H1 (cell line): ENCODE data around the gene TRIM47. TPM values are rescaled to one million over a fixed set of nuclear protein-coding genes. Genes with fewer than 3 reads are reported as not detected.

Experiments
- CTCF ChIA-PET: fragments of 300-600 bp; sonication (Branson Sonifier 250); formaldehyde crosslinking; loops from one replicate; lab custom pipeline; 2021; ENCODE audit not compliant: partially characterized antibody; lab: Charles Lee
- POLR2A ChIA-PET: fragments of 300-600 bp; sonication (Branson Sonifier 250); formaldehyde crosslinking; loops from one replicate; lab custom pipeline; 2021; ENCODE audit warnings: inconsistent platforms; ENCODE audit not compliant: partially characterized antibody; lab: Charles Lee
- DNase-seq, 2 experiments: peaks; one replicate each; pipeline versions ENCODE4 v3.0.0 to v3.0.0-alpha.2; 2010 to 2022; ENCODE audit warnings: low spot score in 2 of 2, low read depth in 1 of 2, mixed read lengths in 1 of 2
- FAIRE-seq: peaks from 2 replicates; lab custom pipeline; 2011; peaks lifted over from hg19 to GRCh38; lab: Jason Lieb, UNC
- H2AFZ ChIP-seq: 2 replicates; pipeline ENCODE4 v1.8.1; 2012; ENCODE audit warnings: low read length, inconsistent platforms
- H2AK5ac ChIP-seq: 2 replicates; pipeline ENCODE4 v1.6.1; 2013; ENCODE audit warnings: low read depth, low read length
- H2BK120ac ChIP-seq: replicated peaks from 2 replicates; pipeline ENCODE3; 2013; ENCODE audit warnings: low read depth, low read length, inconsistent platforms
- H2BK12ac ChIP-seq: 2 replicates; pipeline ENCODE4 v1.6.1; 2013; ENCODE audit warnings: low read depth, low read length
- H2BK15ac ChIP-seq: 2 replicates; pipeline ENCODE4 v1.6.1; 2013; ENCODE audit warnings: low read length
- H2BK20ac ChIP-seq: 2 replicates; pipeline ENCODE4 v1.6.1; 2013; ENCODE audit warnings: low read length
- H2BK5ac ChIP-seq: 2 replicates; pipeline ENCODE4 v1.6.1; 2013; ENCODE audit warnings: low read depth, low read length
- H3K14ac ChIP-seq: 2 replicates; pipeline ENCODE4 v1.6.1; 2013; ENCODE audit warnings: inconsistent platforms; ENCODE audit not compliant: insufficient read length
- H3K18ac ChIP-seq: 2 replicates; pipeline ENCODE4 v1.6.1; 2013; ENCODE audit warnings: low read length; ENCODE audit errors: extremely low read depth
- H3K23ac ChIP-seq: 2 replicates; pipeline ENCODE4 v1.6.1; 2013; ENCODE audit warnings: inconsistent platforms; ENCODE audit not compliant: insufficient read length
- H3K23me2 ChIP-seq: 2 replicates; pipeline ENCODE4 v1.6.1; 2013; ENCODE audit warnings: low read depth, low read length
- H3K27ac ChIP-seq: 2 replicates; pipeline ENCODE4 v1.6.1; 2011; ENCODE audit warnings: low read depth, low read length, inconsistent platforms
- H3K27me3 ChIP-seq, 4 experiments: replicated peaks in 1 of 4; 1 replicate in 1 of 4; 2 replicates in 3 of 4; pipeline versions ENCODE4 v1.6.1 to v1.8.1; 2011 to 2013; ENCODE audit warnings: low read length in 3 of 4, mild to moderate bottlenecking in 3 of 4, inconsistent platforms in 2 of 4, mixed read lengths in 2 of 4, moderate library complexity in 1 of 4; ENCODE audit not compliant: control insufficient read depth in 3 of 4, insufficient read depth in 3 of 4; ENCODE audit errors: extremely low read depth in 1 of 4
- H3K36me3 ChIP-seq, 4 experiments: 2 replicates each; pipeline versions ENCODE4 v1.6.1 to v1.8.1; 2011 to 2013; ENCODE audit warnings: mild to moderate bottlenecking in 4 of 4, low read length in 3 of 4, moderate library complexity in 2 of 4, control low read depth in 1 of 4, inconsistent platforms in 1 of 4; ENCODE audit not compliant: insufficient read depth in 4 of 4, control insufficient read depth in 2 of 4
- H3K4ac ChIP-seq: replicated peaks from 2 replicates; pipeline ENCODE3; 2013; ENCODE audit warnings: low read length, low read depth, mixed read lengths, inconsistent platforms; ENCODE audit not compliant: insufficient read length
- H3K4me1 ChIP-seq, 4 experiments: replicated peaks in 1 of 4; 1 replicate in 1 of 4; 2 replicates in 3 of 4; pipeline versions ENCODE4 v1.6.1 to v1.8.1; 2011 to 2013; ENCODE audit warnings: low read length in 3 of 4, inconsistent platforms in 2 of 4, mixed read lengths in 1 of 4; ENCODE audit not compliant: insufficient read depth in 4 of 4, control insufficient read depth in 3 of 4
- H3K4me2 ChIP-seq, 2 experiments: 2 replicates each; pipeline versions ENCODE4 v1.6.1 to v1.8.1; 2011 to 2013; ENCODE audit warnings: low read depth in 2 of 2, low read length in 2 of 2, control low read depth in 1 of 2, inconsistent platforms in 1 of 2, mild to moderate bottlenecking in 1 of 2; ENCODE audit not compliant: insufficient read depth in 1 of 2
- H3K4me3 ChIP-seq, 4 experiments: fragments of 200-600, 300-600 bp in 1 of 4; sonication (generic), shearing (Covaris generic), sonication (Bioruptor Twin) in 1 of 4; 2 replicates each; pipeline versions ENCODE4 v1.5.1 to v1.8.1; 2011 to 2016; ENCODE audit warnings: low read length in 4 of 4, low read depth in 3 of 4, control low read depth in 2 of 4, inconsistent platforms in 2 of 4, mild to moderate bottlenecking in 2 of 4, mixed read lengths in 1 of 4, moderate library complexity in 1 of 4; ENCODE audit not compliant: insufficient read depth in 2 of 4; ENCODE audit errors: extremely low read depth in 1 of 4
- H3K56ac ChIP-seq: replicated peaks from 2 replicates; pipeline ENCODE3; 2013; ENCODE audit warnings: low read depth, mild to moderate bottlenecking, mixed read lengths, low read length, inconsistent platforms; ENCODE audit not compliant: insufficient read length
- H3K79me1 ChIP-seq: 2 replicates; pipeline ENCODE4 v1.6.1; 2013; ENCODE audit warnings: low read depth, low read length, control low read depth
- H3K79me2 ChIP-seq, 2 experiments: 2 replicates each; pipeline versions ENCODE4 v1.6.1 to v1.8.1; 2012 to 2013; ENCODE audit warnings: low read length in 2 of 2, mild to moderate bottlenecking in 2 of 2, inconsistent platforms in 1 of 2; ENCODE audit not compliant: insufficient read depth in 2 of 2, control insufficient read depth in 1 of 2
- H3K9ac ChIP-seq, 4 experiments: replicated peaks in 1 of 4; 1 replicate in 1 of 4; 2 replicates in 3 of 4; pipeline versions ENCODE4 v1.6.1 to v1.8.1; 2011 to 2013; ENCODE audit warnings: low read depth in 3 of 4, low read length in 3 of 4, control low read depth in 2 of 4, mild to moderate bottlenecking in 2 of 4, moderate library complexity in 2 of 4, inconsistent platforms in 1 of 4; ENCODE audit errors: extremely low read depth in 1 of 4
- H3K9me3 ChIP-seq, 2 experiments: 2 replicates each; pipeline versions ENCODE4 v1.6.1 to v1.8.1; 2012 to 2013; ENCODE audit warnings: mild to moderate bottlenecking in 2 of 2, moderate library complexity in 2 of 2, control low read depth in 1 of 2, inconsistent platforms in 1 of 2, low read depth in 1 of 2, low read length in 1 of 2, mixed read lengths in 1 of 2; ENCODE audit not compliant: insufficient read depth in 2 of 2
- H4K20me1 ChIP-seq, 2 experiments: replicated peaks in 1 of 2; 2 replicates each; pipeline versions ENCODE3 to v1.8.1; 2011 to 2013; ENCODE audit warnings: inconsistent platforms in 2 of 2, low read length in 2 of 2, mild to moderate bottlenecking in 1 of 2; ENCODE audit not compliant: insufficient read depth in 2 of 2, control insufficient read depth in 1 of 2
- H4K5ac ChIP-seq: 2 replicates; pipeline ENCODE4 v1.6.1; 2013; ENCODE audit warnings: low read length, low read depth, mixed read lengths, inconsistent platforms; ENCODE audit not compliant: insufficient read length
- H4K8ac ChIP-seq: 2 replicates; pipeline ENCODE4 v1.8.0; 2013; ENCODE audit warnings: mild to moderate bottlenecking, moderate library complexity, low read length, inconsistent platforms; ENCODE audit not compliant: insufficient read depth; ENCODE audit errors: extremely low read depth
- H4K91ac ChIP-seq: replicated peaks from 2 replicates; pipeline ENCODE3; 2013; ENCODE audit warnings: low read length, mixed read lengths, inconsistent platforms; ENCODE audit not compliant: insufficient read length
- BRCA1 ChIP-seq: IDR thresholded peaks from 2 replicates; pipeline ENCODE4 v1.6.1; 2012; ENCODE audit warnings: low read depth, low read length, improper control_type of control experiment
- CBX8 ChIP-seq: fragments of 300-800, 300-1000 bp; sonication (generic); IDR thresholded peaks from 2 replicates; pipeline ENCODE4 v1.7.1; 2016; ENCODE audit warnings: low read depth, low read length, borderline replicate concordance
- CHD2 ChIP-seq: IDR thresholded peaks from 2 replicates; pipeline ENCODE4 v1.6.1; 2012; ENCODE audit warnings: low read length, improper control_type of control experiment
- KDM1A ChIP-seq: fragments of 200-600, 300-600 bp; sonication (generic); IDR thresholded peaks from 2 replicates; pipeline ENCODE4 v1.7.1; 2016; ENCODE audit warnings: mild to moderate bottlenecking, low read length, borderline replicate concordance
- MAFK ChIP-seq: IDR thresholded peaks from 2 replicates; pipeline ENCODE4 v1.6.1; 2012; ENCODE audit warnings: low read depth, mild to moderate bottlenecking, improper control_type of control experiment, low read length
- SP2 ChIP-seq: IDR thresholded peaks from 2 replicates; pipeline ENCODE4 v1.6.1; 2012; ENCODE audit warnings: mild to moderate bottlenecking, low read length, inconsistent platforms
- SP4 ChIP-seq: IDR thresholded peaks from 2 replicates; pipeline ENCODE4 v1.6.1; 2012; ENCODE audit warnings: low read length, inconsistent platforms
- WGBS, 2 experiments: shearing (Covaris generic) in 1 of 2; methylation state at CpG; one replicate each; pipeline versions ENCODE4 v1.1.6 to v1.1.7; 2013 to 2015; ENCODE audit warnings: low lambda C conversion rate in 2 of 2, mixed read lengths in 2 of 2, inconsistent platforms in 1 of 2, low coverage in 1 of 2, missing lambda C conversion rate in 1 of 2; ENCODE audit not compliant: insufficient replicate concordance in 2 of 2, insufficient coverage in 1 of 2, insufficient read length in 1 of 2; ENCODE audit errors: extremely low coverage in 1 of 2, missing lambda C conversion rate in 1 of 2; 5-methylcytosine and 5-hydroxymethylcytosine counted together
- polyA plus RNA-seq, 7 experiments: library from polyadenylated mRNA; depleted of rRNA in 3 of 7; stranded (reverse) in 5 of 7; unstranded in 2 of 7; fragments of >200 nt in 5 of 7; fragments of 200-250 nt in 2 of 7; gene quantifications; 1 replicate in 5 of 7; 2 replicates in 1 of 7; 4 replicates in 1 of 7; pipeline versions ENCODE4 v1.2.1 to v1.2.3, GENCODE V29; 2011 to 2013; ENCODE audit warnings: missing spikeins in 2 of 7, mixed read lengths in 2 of 7
- total RNA-seq: library from RNA; stranded (reverse); fragmentation: NEBNext Ultra II Directional; extraction: Animal tissue kit (Norgen Biotek cat#: 25700); gene quantifications from 2 replicates; pipeline ENCODE4 v1.2.1, GENCODE V29; 2021
- TF ChIP-seq, protein P1 (sequence below): IDR thresholded peaks from 2 replicates; pipeline ENCODE4 v1.6.1; 2012; ENCODE audit warnings: inconsistent platforms

Gene TRIM47
- total and polyA plus RNA-seq, 2 of the 8 experiments (the other 6 are each of a cell fraction or from before 2014, with no cell fraction given): 6.3 to 6.4 TPM

DNA sequence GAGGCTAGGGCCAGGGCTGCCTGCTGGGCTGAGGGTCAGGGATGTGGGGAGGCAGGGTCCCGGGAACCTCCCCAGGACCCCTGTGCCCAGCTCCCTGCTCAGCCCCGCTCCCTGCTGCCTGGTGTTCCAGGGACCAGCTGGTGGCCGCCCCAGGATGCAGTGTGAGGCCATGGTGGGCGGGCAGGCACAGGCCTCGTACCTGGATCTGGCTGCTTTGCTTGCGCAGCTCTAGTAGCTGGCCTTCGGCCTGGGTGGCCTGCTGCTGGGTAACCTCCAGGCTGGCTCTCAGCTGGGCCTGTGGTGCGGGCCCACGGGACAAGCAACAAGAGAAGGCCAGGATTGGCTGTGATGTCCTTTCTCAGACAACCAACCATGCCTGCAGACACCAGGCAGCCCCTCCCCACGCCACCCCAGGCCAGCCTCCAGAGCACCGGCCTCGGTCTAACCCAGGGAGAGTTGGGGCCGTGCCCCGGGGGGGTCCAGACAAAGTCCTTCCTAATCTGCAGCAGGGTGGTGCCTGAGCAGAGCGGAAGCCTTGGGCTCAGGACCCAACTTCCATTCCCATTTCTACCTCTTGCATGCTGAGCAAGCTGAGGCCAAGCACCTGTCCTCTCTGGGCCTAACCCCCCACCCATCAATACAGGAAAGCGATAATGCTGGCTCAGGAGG, 14.3 kb upstream of the TRIM47 start:
- WGBS, 2 experiments: 96% methylated on average over 16 of the region's 16 CpGs; no CpG with 5 or more reads in 1 of the 2 experiments
- TF ChIP-seq MAFK (no peak), CBX8 (no peak), CHD2 (no peak), KDM1A (no peak), SP2 (no peak), SP4 (no peak), BRCA1 (no peak)
- TF ChIP-seq, protein P1, sequence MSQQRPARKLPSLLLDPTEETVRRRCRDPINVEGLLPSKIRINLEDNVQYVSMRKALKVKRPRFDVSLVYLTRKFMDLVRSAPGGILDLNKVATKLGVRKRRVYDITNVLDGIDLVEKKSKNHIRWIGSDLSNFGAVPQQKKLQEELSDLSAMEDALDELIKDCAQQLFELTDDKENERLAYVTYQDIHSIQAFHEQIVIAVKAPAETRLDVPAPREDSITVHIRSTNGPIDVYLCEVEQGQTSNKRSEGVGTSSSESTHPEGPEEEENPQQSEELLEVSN: no peak

More for the DNA sequence above, 14.3 kb upstream of the TRIM47 start:
- Histone ChIP-seq H2AFZ (no peak overlapping the region), H3K9ac (no peak overlapping the region), H3K23ac (no peak overlapping the region), H2BK12ac (no peak overlapping the region), H3K4ac (no peak overlapping the region), H3K79me2 (peaks cover 0 to 15% of the 10 kb centered on the region in 2 experiments; a peak in 1 of 4 replicates), H3K18ac (no peak overlapping the region), H3K4me1 (peaks cover 4 to 23% (median 12%) of the 10 kb centered on the region in 4 experiments), H4K8ac (no peak overlapping the region), H2BK120ac (no peak overlapping the region), H3K14ac (no peak overlapping the region), H2BK20ac (no peak overlapping the region), H2BK5ac (no peak overlapping the region), H4K91ac (no peak overlapping the region), H3K79me1 (peaks cover 3% of the 10 kb centered on the region; the same call in 1 of the 2 replicates), H4K5ac (no peak overlapping the region), H3K9me3 (no peaks in the 10 kb centered on the region), H2BK15ac (no peak overlapping the region), H3K4me2 (no peak overlapping the region), H3K56ac (no peak overlapping the region), H3K36me3 (peaks cover 2 to 18% (median 11%) of the 10 kb centered on the region in 4 experiments; a peak in 6 of 8 replicates), H3K23me2 (peaks cover 8% of the 10 kb centered on the region), H3K4me3 (no peak overlapping the region), H3K27ac (no peak overlapping the region), H3K27me3 (no peaks in the 10 kb centered on the region), H2AK5ac (no peak overlapping the region), H4K20me1 (peaks cover 0 to 11% of the 10 kb centered on the region in 2 experiments)
- POLR2A ChIA-PET: interaction anchor here (0.5 to 12.1 kb wide), 5 partner anchors 9 to 703 kb away, joined by 3 to 143 read pairs (median 4); partner anchors contain the start of genes MRPL38 and TRIM47
- no peak for DNase-seq
- FAIRE-seq: no peak
- CTCF ChIA-PET: interaction anchor here (0.9 to 51.3 kb wide), 8 partner anchors 10 to 116 kb away, joined by 3 to 885 read pairs (median 5); partner anchors contain the start of genes CDK3 and TRIM47
